Mucosa of stomach (tissue), 1 donor: ENCODE results near the gene CEP170.

ENCODE experiments used
- H3K27me3 ChIP-seq: one replicate; pipeline ENCODE4 v1.7.0; 2013; ENCODE audit warnings: mild to moderate bottlenecking, low read length; ENCODE audit not compliant: control insufficient read depth, insufficient read depth
- H3K36me3 ChIP-seq: one replicate; pipeline ENCODE4 v1.7.0; 2013; ENCODE audit warnings: low read length; ENCODE audit not compliant: control insufficient read depth, insufficient read depth
- H3K4me1 ChIP-seq: one replicate; pipeline ENCODE4 v1.7.0; 2013; ENCODE audit warnings: mild to moderate bottlenecking, low read length; ENCODE audit not compliant: control insufficient read depth, insufficient read depth
- H3K4me3 ChIP-seq: one replicate; pipeline ENCODE4 v1.7.0; 2013; ENCODE audit warnings: low read length
- H3K9ac ChIP-seq: one replicate; pipeline ENCODE4 v1.7.0; 2013; ENCODE audit warnings: mild to moderate bottlenecking, low read length, moderate library complexity
- H3K9me3 ChIP-seq: one replicate; pipeline ENCODE4 v1.7.0; 2013; ENCODE audit warnings: mild to moderate bottlenecking, low read length, moderate library complexity; ENCODE audit not compliant: control insufficient read depth
- donor health status: Pancreatic carcinoma.

The CEP170 gene

DNA sequence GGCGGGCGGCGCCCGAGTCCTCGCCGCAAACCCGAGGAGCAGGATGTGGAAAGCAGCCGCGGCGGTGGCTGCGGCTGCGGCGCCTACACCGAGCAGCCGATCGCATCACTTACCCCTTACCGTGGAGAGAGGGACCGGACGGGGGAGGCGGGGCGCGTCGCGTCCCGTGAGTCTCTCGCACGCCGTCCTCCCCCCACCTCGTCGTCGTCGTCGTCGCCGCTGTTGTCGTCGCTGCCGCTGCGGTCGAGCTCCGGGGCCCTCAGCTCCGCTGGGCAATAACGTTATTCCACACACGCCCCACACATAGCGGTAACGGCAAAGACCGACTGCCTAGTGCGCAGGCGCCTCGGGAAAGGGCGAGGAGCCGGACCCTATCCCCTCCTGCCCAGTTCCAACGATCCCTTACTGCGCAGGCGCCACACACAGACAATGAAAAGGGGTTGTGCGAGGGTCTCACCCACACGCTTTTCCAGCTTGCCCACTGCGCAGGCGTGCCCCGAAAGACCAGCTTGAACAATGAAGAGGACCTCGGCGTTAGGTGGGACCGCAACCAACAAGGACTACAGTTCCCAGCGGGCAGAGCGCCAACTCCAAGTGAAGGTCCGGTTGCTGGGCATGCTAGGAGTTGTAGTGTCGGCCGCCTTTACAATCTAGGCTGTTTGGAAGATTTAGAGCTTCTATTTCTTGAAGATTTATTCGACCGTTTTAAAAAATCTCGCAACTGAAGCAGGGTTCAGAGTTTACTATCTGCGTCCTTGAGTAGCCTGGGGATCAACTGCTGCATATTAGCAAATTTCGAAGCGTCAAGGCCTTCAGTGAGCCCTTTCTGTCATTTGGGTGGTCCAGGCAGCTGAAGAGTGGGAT, at the start of gene CEP170:
TSS of gene CEP170 (minus strand) at position 355 of the 864 bp plus-strand sequence. CDS start 30,001 bp downstream, outside the sequence.
- Histone ChIP-seq H3K4me1 (no peaks in the 10 kb centered on the region), H3K27me3 (no peaks in the 10 kb centered on the region), H3K9ac (peak within 1 kb of the TSS; percentile 83), H3K9me3 (no peaks in the 10 kb centered on the region), H3K36me3 (no peaks in the 10 kb centered on the region), H3K4me3 (peak within 1 kb of the TSS; percentile 96)

DNA sequence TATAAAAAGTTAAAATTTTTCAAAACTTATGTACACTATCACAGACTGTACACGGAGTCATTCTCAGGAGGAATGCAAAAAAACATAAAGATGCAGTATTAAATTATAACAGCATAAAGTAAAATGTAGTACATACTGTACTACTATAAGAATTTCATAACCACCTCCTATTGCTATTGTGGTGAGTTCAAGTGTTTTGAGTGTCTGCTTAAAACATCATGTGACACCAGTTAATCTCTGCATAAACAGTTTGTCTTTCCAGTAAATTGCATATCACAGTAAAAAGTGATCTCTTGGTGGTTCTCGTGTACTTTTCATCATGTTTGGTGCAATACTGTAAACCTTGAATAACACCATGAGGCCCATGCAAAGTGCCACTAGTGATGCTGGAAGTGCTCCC, 46.0 kb upstream of the CEP170 start:
- Histone ChIP-seq H3K9me3 (no peaks in the 10 kb centered on the region), H3K4me3 (no peak overlapping the region), H3K36me3 (no peaks in the 10 kb centered on the region), H3K9ac (no peak overlapping the region), H3K4me1 (no peaks in the 10 kb centered on the region), H3K27me3 (no peaks in the 10 kb centered on the region)

DNA sequence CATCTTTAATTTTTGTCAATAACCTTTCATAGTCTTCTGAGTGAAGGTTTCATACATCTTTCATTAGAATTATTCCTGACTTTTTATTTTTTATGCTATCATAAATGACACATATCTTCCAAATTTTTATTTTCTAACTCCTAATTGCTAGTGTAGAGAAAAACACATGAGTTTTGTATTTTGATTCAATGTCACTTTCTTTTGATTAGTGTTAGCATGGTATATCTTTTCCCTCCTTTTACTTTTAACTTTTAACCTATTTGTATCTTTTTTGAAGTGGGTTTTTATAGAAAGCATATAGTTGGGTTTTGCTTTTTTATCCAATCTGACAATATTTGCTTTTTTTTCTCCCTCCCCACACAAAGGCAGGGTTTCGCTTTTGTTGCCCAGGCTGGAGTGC, 44.0 kb upstream of the CEP170 start:
- H3K36me3 ChIP-seq = no peaks in the 10 kb centered on the region
- H3K4me3 ChIP-seq = no peak overlapping the region
- no peaks in the 10 kb centered on the region for H3K27me3 ChIP-seq
- no peaks in the 10 kb centered on the region for H3K4me1 ChIP-seq
- H3K9ac ChIP-seq = no peak overlapping the region
- no peaks in the 10 kb centered on the region for H3K9me3 ChIP-seq

DNA sequence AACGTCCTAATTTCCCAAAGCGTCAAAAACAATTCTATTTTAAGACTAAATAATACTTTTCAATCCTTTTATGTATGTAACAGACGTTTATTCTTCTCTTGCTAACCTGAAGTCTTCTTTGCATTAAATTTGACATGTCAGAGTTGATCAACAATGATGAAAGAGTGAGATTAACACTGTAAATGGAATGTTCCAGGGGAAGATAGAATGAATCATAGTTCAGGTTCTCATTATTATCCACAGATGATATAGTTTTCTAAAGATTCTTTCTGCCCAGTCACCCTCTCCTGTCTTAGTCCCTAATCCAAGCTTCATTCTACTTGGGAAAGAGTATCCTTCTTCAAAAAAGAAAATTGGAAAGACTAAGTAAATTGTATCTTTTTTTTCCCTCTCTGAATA, 39.6 kb upstream of the CEP170 start:
- Histone ChIP-seq H3K9ac (no peak overlapping the region), H3K27me3 (no peaks in the 10 kb centered on the region), H3K9me3 (no peaks in the 10 kb centered on the region), H3K4me1 (no peaks in the 10 kb centered on the region), H3K4me3 (no peak overlapping the region), H3K36me3 (no peaks in the 10 kb centered on the region)

DNA sequence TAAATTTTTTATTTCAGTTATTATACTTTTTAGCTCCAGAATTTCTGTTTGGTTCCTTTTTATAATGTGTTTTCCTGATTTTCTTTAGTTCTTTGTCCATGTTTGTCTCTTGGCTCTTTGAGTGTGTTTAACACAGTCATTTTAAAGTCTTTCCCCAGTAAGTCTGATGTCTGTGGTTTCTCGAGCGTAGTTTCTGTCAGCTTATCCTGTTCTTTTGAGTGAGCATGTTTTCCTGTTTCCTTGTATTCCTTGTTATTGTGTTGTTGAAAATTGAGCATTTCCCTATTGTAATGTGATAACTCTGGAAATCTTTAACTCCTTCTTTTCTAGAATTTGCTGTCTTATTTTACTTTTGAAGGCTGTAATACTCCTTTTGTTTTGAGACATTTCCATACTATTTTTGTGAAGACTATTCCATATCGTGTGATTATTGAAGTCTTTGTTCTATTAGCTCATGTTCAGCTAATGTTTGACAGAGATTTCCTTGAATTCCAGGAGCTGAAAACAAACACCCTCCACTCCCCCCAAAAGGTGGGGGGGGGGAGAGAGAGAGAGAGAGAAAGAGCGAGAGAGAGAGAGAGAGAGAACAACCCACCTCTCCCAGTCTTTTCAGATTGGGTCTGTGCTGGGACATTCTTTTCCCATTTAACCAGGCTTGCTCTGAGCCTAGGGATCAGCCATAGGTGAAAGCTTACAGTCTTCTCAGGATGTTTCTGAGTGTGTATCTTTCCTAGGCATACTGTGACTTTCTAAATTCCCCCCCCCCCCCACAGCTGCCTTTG, 39.1 kb upstream of the CEP170 start:
- Histone ChIP-seq H3K9ac (no peak overlapping the region), H3K4me1 (no peaks in the 10 kb centered on the region), H3K9me3 (no peaks in the 10 kb centered on the region), H3K36me3 (no peaks in the 10 kb centered on the region), H3K27me3 (no peaks in the 10 kb centered on the region), H3K4me3 (no peak overlapping the region)

DNA sequence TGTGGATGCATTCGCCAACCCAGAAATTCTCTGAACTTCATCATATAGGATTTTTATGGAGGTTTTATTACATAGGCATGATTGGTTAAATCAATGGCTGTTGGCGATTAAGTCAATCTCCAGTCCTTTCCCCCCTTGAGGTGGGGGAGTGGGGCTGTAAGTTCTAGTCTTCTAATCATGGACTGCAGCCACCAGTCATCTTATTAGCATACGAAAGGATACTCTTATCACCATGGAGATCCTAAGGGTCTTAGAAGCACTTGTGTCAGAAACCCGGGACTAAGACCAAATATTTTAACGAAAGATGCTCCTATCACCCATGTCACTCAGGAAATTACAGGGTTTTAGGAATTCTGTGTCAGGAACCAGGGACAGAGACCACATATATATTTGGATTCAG, 37.0 kb upstream of the CEP170 start:
- Histone ChIP-seq H3K27me3 (no peaks in the 10 kb centered on the region), H3K36me3 (no peaks in the 10 kb centered on the region), H3K9ac (no peak overlapping the region), H3K9me3 (no peaks in the 10 kb centered on the region), H3K4me3 (no peak overlapping the region), H3K4me1 (no peaks in the 10 kb centered on the region)

DNA sequence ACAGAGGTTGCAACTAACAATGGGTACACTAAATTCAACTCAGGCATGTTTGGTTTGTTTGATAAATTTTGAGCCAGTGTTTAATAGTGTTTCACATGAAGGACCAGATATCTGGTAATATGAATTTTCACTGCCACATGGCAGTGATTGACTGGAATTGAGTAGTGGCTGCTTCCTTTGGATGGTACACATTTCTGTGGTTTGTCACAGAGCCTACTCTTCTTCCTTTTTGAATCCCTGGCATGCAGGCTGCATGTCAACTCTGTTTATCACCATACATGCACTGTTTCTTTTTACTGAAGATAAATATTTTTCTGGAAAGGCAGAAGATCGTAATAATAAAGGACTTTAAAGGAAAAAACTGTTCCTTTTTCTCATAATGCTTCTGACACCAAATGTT, 36.2 kb upstream of the CEP170 start:
- Histone ChIP-seq H3K9me3 (no peaks in the 10 kb centered on the region), H3K27me3 (no peaks in the 10 kb centered on the region), H3K36me3 (no peaks in the 10 kb centered on the region), H3K4me3 (no peak overlapping the region), H3K4me1 (no peaks in the 10 kb centered on the region), H3K9ac (no peak overlapping the region)

DNA sequence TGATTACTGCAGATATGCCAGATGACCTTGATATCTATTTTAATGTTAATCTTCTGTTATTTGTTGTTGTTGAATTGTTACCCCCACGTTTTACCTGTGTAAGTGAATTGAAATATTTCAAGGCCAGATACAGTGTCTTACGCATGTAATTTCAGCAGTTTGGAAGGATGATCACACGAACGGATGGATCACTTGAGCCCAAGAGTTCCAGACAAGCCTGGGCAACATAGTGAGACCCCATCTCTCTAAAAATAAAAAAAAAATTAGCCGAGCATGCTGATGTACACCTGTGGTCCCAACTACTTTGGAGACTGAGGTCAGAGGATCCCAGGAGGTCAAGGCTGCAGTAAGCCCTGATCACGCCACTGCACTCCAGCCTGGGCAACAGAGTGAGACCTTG, 33.0 kb upstream of the CEP170 start:
- Histone ChIP-seq H3K4me1 (no peaks in the 10 kb centered on the region), H3K9me3 (no peaks in the 10 kb centered on the region), H3K4me3 (no peak overlapping the region), H3K27me3 (no peaks in the 10 kb centered on the region), H3K9ac (no peak overlapping the region), H3K36me3 (no peaks in the 10 kb centered on the region)

DNA sequence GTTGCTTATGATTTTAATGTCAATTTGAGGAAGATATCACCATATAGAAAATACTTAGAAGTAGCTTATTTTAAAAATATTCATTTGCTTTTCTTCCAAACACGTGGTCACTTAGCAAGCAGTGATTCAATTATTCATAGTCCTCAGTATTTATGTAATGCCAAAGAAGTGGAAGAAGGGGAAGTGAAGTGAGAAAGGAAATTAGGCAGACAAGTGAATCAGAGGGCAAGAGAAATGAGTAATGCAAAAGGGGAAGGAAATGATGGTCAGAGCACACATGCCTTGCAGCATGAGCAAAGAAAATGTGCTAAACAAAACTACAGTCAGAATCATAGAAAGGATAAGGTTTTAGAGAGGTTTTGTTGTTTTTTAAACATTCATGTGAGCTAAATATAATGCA, 32.6 kb upstream of the CEP170 start:
- Histone ChIP-seq H3K4me3 (no peak overlapping the region), H3K9me3 (no peaks in the 10 kb centered on the region), H3K27me3 (no peaks in the 10 kb centered on the region), H3K36me3 (no peaks in the 10 kb centered on the region), H3K4me1 (no peaks in the 10 kb centered on the region), H3K9ac (no peak overlapping the region)

DNA sequence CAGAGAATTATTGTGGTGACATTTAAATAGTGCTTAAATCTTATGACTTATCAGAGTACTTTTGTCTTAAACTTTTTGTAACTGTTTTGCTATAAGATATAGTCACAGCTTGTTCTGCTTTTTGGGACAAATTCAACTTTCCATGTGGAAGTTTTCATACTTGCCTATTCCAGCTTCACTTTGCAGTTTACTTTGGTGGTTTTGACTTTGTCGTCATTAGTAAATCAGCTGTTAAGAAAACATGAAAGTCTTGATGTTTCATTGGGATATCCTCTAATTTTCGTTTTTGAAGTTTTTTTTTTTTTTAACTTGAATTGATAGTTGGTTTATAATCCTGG, 32.0 kb upstream of the CEP170 start:
- H3K27me3 ChIP-seq = no peaks in the 10 kb centered on the region
- H3K4me3 ChIP-seq = no peak overlapping the region
- no peak overlapping the region for H3K9ac ChIP-seq
- H3K9me3 ChIP-seq = no peaks in the 10 kb centered on the region
- no peaks in the 10 kb centered on the region for H3K4me1 ChIP-seq
- H3K36me3 ChIP-seq = no peaks in the 10 kb centered on the region

DNA sequence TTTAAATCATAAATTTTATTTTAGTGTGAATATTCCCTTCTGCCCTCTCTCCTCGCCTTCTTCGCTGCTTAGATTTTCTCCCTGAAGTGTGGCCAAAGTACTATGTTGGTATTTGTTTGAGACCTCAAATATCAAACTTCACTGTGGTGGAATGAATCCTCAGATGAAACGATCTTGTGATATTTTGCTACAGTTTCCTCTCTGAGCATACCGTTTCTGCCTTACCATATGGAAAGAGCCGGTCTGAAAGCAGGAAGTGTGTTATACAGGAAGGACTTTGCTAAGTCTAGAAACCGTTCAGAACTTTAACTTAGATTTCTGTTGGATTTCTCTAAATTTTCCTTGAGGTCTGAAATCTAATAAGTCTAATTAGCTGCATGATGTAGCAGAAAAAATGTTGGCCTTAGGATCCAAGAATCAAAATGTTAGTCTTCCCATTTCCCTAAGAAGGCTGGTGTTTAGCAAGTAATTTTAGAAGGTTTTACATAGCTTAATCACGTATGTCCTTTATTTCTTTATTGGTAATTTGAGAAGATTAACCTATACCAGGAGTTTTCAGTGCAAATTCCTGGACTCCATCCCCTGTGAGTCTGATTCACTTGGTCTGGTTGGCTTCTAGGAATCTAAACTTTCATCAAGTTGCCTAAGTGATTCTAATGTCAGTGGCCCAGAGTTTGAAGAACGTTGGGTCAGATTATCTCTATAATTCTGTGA, 31.5 kb upstream of the CEP170 start:
- H3K9ac ChIP-seq = no peak overlapping the region
- H3K4me1 ChIP-seq = no peaks in the 10 kb centered on the region
- H3K36me3 ChIP-seq = no peaks in the 10 kb centered on the region
- no peaks in the 10 kb centered on the region for H3K9me3 ChIP-seq
- no peaks in the 10 kb centered on the region for H3K27me3 ChIP-seq
- H3K4me3 ChIP-seq = no peak overlapping the region

DNA sequence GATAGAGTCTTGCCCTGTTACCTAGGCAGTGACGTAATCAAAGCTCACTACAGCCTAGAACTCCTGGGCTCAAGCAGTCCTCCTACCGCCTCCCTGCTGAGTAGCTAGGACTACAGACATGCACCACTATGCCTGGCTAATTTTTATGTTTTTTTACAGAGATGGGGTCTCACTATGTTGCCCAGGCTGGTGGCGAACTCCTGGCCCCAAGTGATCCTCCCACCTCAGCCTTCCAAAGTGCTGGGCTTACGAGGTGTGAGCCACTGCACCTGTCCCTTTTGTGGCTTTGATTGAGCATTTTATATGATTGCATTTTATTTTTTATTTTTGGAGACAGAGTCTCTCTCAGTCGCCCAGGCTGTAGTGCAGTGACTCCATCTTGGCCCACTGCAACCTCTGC, 26.6 kb upstream of the CEP170 start:
- Histone ChIP-seq H3K36me3 (no peaks in the 10 kb centered on the region), H3K9ac (no peak overlapping the region), H3K4me1 (no peaks in the 10 kb centered on the region), H3K27me3 (no peaks in the 10 kb centered on the region), H3K9me3 (no peaks in the 10 kb centered on the region), H3K4me3 (no peak overlapping the region)
